Ishikawa (cell line): ENCODE measurements around the gene TMEM270.

ENCODE experiments used
- CEBPB ChIP-seq: IDR thresholded peaks from 2 replicates; pipeline ENCODE4 v1.6.1; 2012
- CREB1 ChIP-seq: IDR thresholded peaks from 2 replicates; pipeline ENCODE4 v1.6.1; 2012; ENCODE audit warnings: low read depth
- EGR1 ChIP-seq: IDR thresholded peaks from 2 replicates; pipeline ENCODE4 v1.6.1; 2012
- EP300 ChIP-seq: IDR thresholded peaks from 2 replicates; pipeline ENCODE4 v1.6.1; 2012; ENCODE audit warnings: borderline replicate concordance
- FOXM1 ChIP-seq: IDR thresholded peaks from 2 replicates; pipeline ENCODE4 v1.6.1; 2012; ENCODE audit warnings: low read depth, borderline replicate concordance
- NFIC ChIP-seq: IDR thresholded peaks from 2 replicates; pipeline ENCODE4 v1.6.1; 2012
- RAD21 ChIP-seq: IDR thresholded peaks from 2 replicates; pipeline ENCODE4 v1.6.1; 2012; ENCODE audit warnings: low read depth
- TAF1 ChIP-seq: IDR thresholded peaks from 2 replicates; pipeline ENCODE4 v1.6.1; 2012; ENCODE audit warnings: low read depth, mild to moderate bottlenecking
- TCF12 ChIP-seq: IDR thresholded peaks from 2 replicates; pipeline ENCODE4 v1.6.1; 2012; ENCODE audit warnings: low read depth
- TEAD4 ChIP-seq: IDR thresholded peaks from 2 replicates; pipeline ENCODE4 v1.6.1; 2012
- YY1 ChIP-seq: IDR thresholded peaks from 2 replicates; pipeline ENCODE4 v1.6.1; 2012; ENCODE audit warnings: low read depth
- TF ChIP-seq, protein P1 (sequence below): IDR thresholded peaks from 2 replicates; pipeline ENCODE4 v1.6.1; 2012
- TF ChIP-seq, protein P2 (sequence below): IDR thresholded peaks from 2 replicates; pipeline ENCODE4 v1.6.1; 2012; ENCODE audit warnings: low read depth, mild to moderate bottlenecking

DNA sequence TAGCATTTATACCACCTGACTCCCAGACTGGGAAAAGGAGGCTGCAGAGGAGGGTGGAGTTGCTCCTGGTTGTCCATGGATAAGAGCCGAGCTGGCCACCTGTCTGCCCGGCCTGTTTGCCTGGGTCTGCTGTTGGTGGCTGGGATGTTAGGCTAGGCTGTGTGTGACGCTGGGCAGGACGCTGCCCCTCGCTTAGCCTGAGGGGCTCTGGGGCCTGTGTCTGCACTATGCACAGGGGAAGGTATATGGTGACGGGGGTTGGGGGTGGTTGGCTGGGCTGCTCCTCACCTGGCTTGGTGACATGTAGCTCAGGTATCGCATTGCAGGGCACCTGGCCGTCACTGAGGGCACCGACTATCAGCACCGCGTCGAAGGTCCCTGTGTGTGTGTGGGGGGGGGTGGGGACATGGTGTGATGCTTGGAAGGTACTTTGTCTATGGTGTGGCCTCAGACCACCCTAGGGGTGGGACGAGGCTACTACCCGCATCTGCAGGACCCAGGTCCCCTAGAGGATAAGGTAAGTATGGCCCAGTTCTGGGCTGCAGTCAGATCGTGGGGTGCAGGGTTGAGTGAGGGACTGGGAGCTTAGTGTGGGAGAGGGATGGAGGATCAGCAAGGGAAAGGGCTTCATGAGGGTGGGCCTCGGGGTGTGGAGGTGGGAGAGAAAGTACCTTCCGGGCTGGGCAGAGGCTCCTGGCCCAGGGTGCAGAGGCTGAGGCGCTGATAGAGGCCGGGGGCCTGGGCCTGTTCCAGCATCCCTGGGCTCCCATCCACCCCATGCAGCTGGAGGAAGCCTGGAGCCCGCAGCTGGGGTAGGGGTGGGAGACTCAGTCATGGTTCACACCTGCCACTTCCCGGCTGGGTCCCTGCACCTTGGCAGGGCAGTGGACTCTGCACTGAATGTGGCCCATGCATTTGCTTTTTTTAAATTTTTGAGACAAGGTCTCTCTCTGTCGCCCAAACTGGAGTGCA lies 20.9 kb upstream of the TMEM270 start:
- TF ChIP-seq CEBPB = no peak
- TF ChIP-seq YY1 = no peak
- TF ChIP-seq, protein P1, sequence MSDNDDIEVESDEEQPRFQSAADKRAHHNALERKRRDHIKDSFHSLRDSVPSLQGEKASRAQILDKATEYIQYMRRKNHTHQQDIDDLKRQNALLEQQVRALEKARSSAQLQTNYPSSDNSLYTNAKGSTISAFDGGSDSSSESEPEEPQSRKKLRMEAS = no peak
- TF ChIP-seq RAD21 = no peak
- TF ChIP-seq FOXM1 = no peak
- TF ChIP-seq TAF1 = no peak
- TF ChIP-seq NFIC = no peak
- TF ChIP-seq, protein P2, sequence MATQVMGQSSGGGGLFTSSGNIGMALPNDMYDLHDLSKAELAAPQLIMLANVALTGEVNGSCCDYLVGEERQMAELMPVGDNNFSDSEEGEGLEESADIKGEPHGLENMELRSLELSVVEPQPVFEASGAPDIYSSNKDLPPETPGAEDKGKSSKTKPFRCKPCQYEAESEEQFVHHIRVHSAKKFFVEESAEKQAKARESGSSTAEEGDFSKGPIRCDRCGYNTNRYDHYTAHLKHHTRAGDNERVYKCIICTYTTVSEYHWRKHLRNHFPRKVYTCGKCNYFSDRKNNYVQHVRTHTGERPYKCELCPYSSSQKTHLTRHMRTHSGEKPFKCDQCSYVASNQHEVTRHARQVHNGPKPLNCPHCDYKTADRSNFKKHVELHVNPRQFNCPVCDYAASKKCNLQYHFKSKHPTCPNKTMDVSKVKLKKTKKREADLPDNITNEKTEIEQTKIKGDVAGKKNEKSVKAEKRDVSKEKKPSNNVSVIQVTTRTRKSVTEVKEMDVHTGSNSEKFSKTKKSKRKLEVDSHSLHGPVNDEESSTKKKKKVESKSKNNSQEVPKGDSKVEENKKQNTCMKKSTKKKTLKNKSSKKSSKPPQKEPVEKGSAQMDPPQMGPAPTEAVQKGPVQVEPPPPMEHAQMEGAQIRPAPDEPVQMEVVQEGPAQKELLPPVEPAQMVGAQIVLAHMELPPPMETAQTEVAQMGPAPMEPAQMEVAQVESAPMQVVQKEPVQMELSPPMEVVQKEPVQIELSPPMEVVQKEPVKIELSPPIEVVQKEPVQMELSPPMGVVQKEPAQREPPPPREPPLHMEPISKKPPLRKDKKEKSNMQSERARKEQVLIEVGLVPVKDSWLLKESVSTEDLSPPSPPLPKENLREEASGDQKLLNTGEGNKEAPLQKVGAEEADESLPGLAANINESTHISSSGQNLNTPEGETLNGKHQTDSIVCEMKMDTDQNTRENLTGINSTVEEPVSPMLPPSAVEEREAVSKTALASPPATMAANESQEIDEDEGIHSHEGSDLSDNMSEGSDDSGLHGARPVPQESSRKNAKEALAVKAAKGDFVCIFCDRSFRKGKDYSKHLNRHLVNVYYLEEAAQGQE = no peak
- no peak for TF ChIP-seq EP300
- no peak for TF ChIP-seq CREB1
- TF ChIP-seq TCF12 = no peak
- TF ChIP-seq EGR1 = no peak
- no peak for TF ChIP-seq TEAD4
